GM23338 (cell line): ENCODE results near the gene IMMP2L. TPM values are rescaled to one million over a fixed set of nuclear protein-coding genes. Genes with fewer than 3 reads are reported as not detected.

Experiments
- ATAC-seq: fragments of 200-7000 bp; cut with Tn5 transposase; 3 replicates; pipeline ENCODE4 v1.9.1; 2020
- DNase-seq: peaks from one replicate; pipeline ENCODE4 v3.0.0-alpha.2; 2015; ENCODE audit warnings: low spot score
- H2AFZ ChIP-seq: fragments of 200-600 bp; sonication (generic); 2 replicates; pipeline ENCODE4 v1.8.0; 2016; ENCODE audit warnings: antibody characterized with exemption, mild to moderate bottlenecking, moderate library complexity
- H3F3A ChIP-seq: fragments of 200-600 bp; sonication (generic); replicated peaks from 2 replicates; pipeline ENCODE4 v1.8.0; 2017; ENCODE audit warnings: antibody characterized with exemption, mixed run types, low read depth
- H3K27ac ChIP-seq: fragments of 200-600 bp; sonication (generic); 2 replicates; pipeline ENCODE4 v1.6.1; 2016; ENCODE audit warnings: low read depth
- H3K27me3 ChIP-seq: fragments of 200-600 bp; sonication (generic); 2 replicates; pipeline ENCODE4 v1.8.0; 2016; ENCODE audit warnings: mild to moderate bottlenecking, mixed run types, moderate library complexity; ENCODE audit not compliant: insufficient read depth
- H3K36me3 ChIP-seq: fragments of 200-600 bp; sonication (generic); 2 replicates; pipeline ENCODE4 v1.8.0; 2016; ENCODE audit warnings: mild to moderate bottlenecking; ENCODE audit not compliant: insufficient read depth
- H3K4me1 ChIP-seq: fragments of 200-600 bp; sonication (generic); 2 replicates; pipeline ENCODE4 v1.8.0; 2016; ENCODE audit warnings: mild to moderate bottlenecking, moderate library complexity; ENCODE audit not compliant: insufficient read depth
- H3K4me2 ChIP-seq: fragments of 200-600 bp; sonication (generic); 2 replicates; pipeline ENCODE4 v1.7.1; 2017; ENCODE audit warnings: mixed run types
- H3K4me3 ChIP-seq: fragments of 200-600 bp; sonication (generic); 2 replicates; pipeline ENCODE4 v1.6.1; 2016; ENCODE audit warnings: mixed run types
- H3K79me2 ChIP-seq: fragments of 200-600 bp; sonication (generic); replicated peaks from 2 replicates; pipeline ENCODE4 v1.8.0; 2017; ENCODE audit warnings: mild to moderate bottlenecking; ENCODE audit not compliant: insufficient read depth
- H3K9me2 ChIP-seq: fragments of 200-600 bp; sonication (generic); 2 replicates; pipeline ENCODE4 v1.8.0; 2017; ENCODE audit not compliant: insufficient read depth
- H4K20me1 ChIP-seq: fragments of 200-600 bp; sonication (generic); replicated peaks from 2 replicates; pipeline ENCODE4 v1.8.0; 2017; ENCODE audit warnings: mild to moderate bottlenecking; ENCODE audit not compliant: insufficient read depth
- H3K27ac Mint-ChIP-seq: 2 replicates; pipeline ENCODE4 v1.8.0; 2020; ENCODE audit warnings: inconsistent platforms, mild to moderate bottlenecking, moderate library complexity, mixed read lengths
- H3K27me3 Mint-ChIP-seq: 3 replicates; pipeline ENCODE4 v1.8.0; 2022; ENCODE audit warnings: low read depth, mild to moderate bottlenecking, moderate library complexity, mixed read lengths, inconsistent platforms; ENCODE audit not compliant: insufficient read depth, poor library complexity
- H3K36me3 Mint-ChIP-seq: 3 replicates; pipeline ENCODE4 v1.8.0; 2021; ENCODE audit warnings: low read depth, mild to moderate bottlenecking, inconsistent platforms, moderate library complexity, mixed read lengths
- H3K4me1 Mint-ChIP-seq: 3 replicates; pipeline ENCODE4 v1.8.0; 2020; ENCODE audit warnings: mild to moderate bottlenecking, inconsistent platforms, mixed read lengths
- H3K4me3 Mint-ChIP-seq: 3 replicates; pipeline ENCODE4 v1.8.0; 2021; ENCODE audit warnings: moderate library complexity, mild to moderate bottlenecking, inconsistent platforms, mixed read lengths
- H3K9me3 Mint-ChIP-seq: 3 replicates; pipeline ENCODE4 v1.8.0; 2020; ENCODE audit warnings: moderate library complexity, mild to moderate bottlenecking, inconsistent platforms, mixed read lengths
- ETS1 ChIP-seq: IDR thresholded peaks from 2 replicates; pipeline ENCODE4 v1.6.1; 2016; ENCODE audit warnings: antibody characterized with exemption
- EZH2phosphoT487 ChIP-seq: fragments of 200-600 bp; sonication (generic); IDR thresholded peaks from one replicate; pipeline ENCODE4 v1.8.1; 2018; ENCODE audit warnings: antibody characterized with exemption; ENCODE audit not compliant: unreplicated experiment
- NANOG ChIP-seq: IDR thresholded peaks from 2 replicates; pipeline ENCODE4 v1.6.1; 2016; ENCODE audit warnings: antibody characterized with exemption, borderline replicate concordance
- POLR2AphosphoS5 ChIP-seq: IDR thresholded peaks from 2 replicates; pipeline ENCODE4 v1.6.1; 2016; ENCODE audit warnings: antibody characterized with exemption, low read depth
- STAT1 ChIP-seq: IDR thresholded peaks from one replicate; pipeline ENCODE4 v1.6.1; 2016; ENCODE audit warnings: antibody characterized with exemption; ENCODE audit not compliant: unreplicated experiment
- ZNF114 ChIP-seq: fragments of 250-450 bp; sonication (Bioruptor Pico); IDR thresholded peaks from 2 replicates; pipeline ENCODE4 v1.5.0; 2020; ENCODE audit warnings: mild to moderate bottlenecking, moderate library complexity
- ZNF331 ChIP-seq: fragments of 250-450 bp; sonication (Bioruptor Pico); IDR thresholded peaks from 2 replicates; pipeline ENCODE4 v1.5.0; 2020; ENCODE audit warnings: low read depth, mild to moderate bottlenecking, moderate library complexity
- ZNF462 ChIP-seq: fragments of 250-450 bp; sonication (Bioruptor Pico); IDR thresholded peaks from 2 replicates; pipeline ENCODE4 v1.5.0; 2020; ENCODE audit warnings: mild to moderate bottlenecking, moderate library complexity
- polyA plus RNA-seq: library from polyadenylated mRNA; unstranded; fragments of >200 nt; fragmentation: Nextera tagmentation; extraction: Ambion mirVana; gene quantifications from 2 replicates; pipeline ENCODE4 v1.2.1, GENCODE V29; 2016
- total RNA-seq: library from RNA; depleted of rRNA; stranded (reverse); fragments of >200 nt; shearing (Covaris generic); gene quantifications from 2 replicates; pipeline ENCODE4 v1.2.3, GENCODE V29; 2014
- TF ChIP-seq, protein P1 (sequence below), 2 experiments: fragments of 200-600 bp in 1 of 2; sonication (generic) in 1 of 2; conservative IDR thresholded peaks; 2 replicates each; pipeline versions ENCODE4 v1.5.1 to v1.6.1; 2016 to 2017; ENCODE audit warnings: antibody characterized with exemption in 2 of 2, low read depth in 2 of 2, mild to moderate bottlenecking in 2 of 2, moderate library complexity in 1 of 2

The IMMP2L gene
- total and polyA plus RNA-seq, 2 experiments from 2014 or later = 7.3 to 14.0 TPM

GRCh38 chr7:111352319-111352718 lies 210.0 kb downstream of the IMMP2L start:
- no peaks in the 10 kb centered on the region for H3K4me1 Mint-ChIP-seq

More at GRCh38 chr7:111352319-111352718, 210.0 kb downstream of the IMMP2L start:
- no peak overlapping the region for H3K27ac ChIP-seq
- no peaks in the 10 kb centered on the region for H3K9me2 ChIP-seq
- no peak overlapping the region for H2AFZ ChIP-seq
- no peak overlapping the region for H3K4me3 ChIP-seq
- Mint-ChIP-seq H3K4me3 (no peak overlapping the region), H3K9me3 (no peaks in the 10 kb centered on the region), H3K27me3 (no peaks in the 10 kb centered on the region), H3K27ac (no peak overlapping the region), H3K36me3 (no peaks in the 10 kb centered on the region; the same call in 2 of the 3 replicates)
- no peaks in the 10 kb centered on the region for H3F3A ChIP-seq
- no peak overlapping the region for H3K4me2 ChIP-seq
- no peaks in the 10 kb centered on the region for H3K79me2 ChIP-seq
- H3K4me1 ChIP-seq = no peaks in the 10 kb centered on the region
- no peak for DNase-seq
- H3K36me3 ChIP-seq = no peaks in the 10 kb centered on the region
- H3K27me3 ChIP-seq = no peaks in the 10 kb centered on the region
- no peak for ATAC-seq
- TF ChIP-seq ZNF462 (no peak), STAT1 (no peak), NANOG (no peak), ZNF331 (CRISPR knock-in tag) (no peak), ZNF114 (CRISPR knock-in tag) (no peak), POLR2AphosphoS5 (no peak), ETS1 (no peak), EZH2phosphoT487 (no peak)
- TF ChIP-seq, protein P1, sequence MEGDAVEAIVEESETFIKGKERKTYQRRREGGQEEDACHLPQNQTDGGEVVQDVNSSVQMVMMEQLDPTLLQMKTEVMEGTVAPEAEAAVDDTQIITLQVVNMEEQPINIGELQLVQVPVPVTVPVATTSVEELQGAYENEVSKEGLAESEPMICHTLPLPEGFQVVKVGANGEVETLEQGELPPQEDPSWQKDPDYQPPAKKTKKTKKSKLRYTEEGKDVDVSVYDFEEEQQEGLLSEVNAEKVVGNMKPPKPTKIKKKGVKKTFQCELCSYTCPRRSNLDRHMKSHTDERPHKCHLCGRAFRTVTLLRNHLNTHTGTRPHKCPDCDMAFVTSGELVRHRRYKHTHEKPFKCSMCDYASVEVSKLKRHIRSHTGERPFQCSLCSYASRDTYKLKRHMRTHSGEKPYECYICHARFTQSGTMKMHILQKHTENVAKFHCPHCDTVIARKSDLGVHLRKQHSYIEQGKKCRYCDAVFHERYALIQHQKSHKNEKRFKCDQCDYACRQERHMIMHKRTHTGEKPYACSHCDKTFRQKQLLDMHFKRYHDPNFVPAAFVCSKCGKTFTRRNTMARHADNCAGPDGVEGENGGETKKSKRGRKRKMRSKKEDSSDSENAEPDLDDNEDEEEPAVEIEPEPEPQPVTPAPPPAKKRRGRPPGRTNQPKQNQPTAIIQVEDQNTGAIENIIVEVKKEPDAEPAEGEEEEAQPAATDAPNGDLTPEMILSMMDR (conservative IDR thresholded peaks at IDR 0.05; ENCODE audit: low read depth in 2 of 2) = no peak
- no peaks in the 10 kb centered on the region for H4K20me1 ChIP-seq
